Adrenal gland (tissue), 5 donors: ENCODE measurements around the gene RHOG.

Experiments used
- POLR2A ChIP-seq, 2 donors: fragments of 450-650 bp; IDR thresholded peaks; one replicate each; pipeline ENCODE4 v1.6.1; 2017; ENCODE audit warnings: antibody characterized with exemption in 2 of 2, mild to moderate bottlenecking in 2 of 2, moderate library complexity in 1 of 2
- TF ChIP-seq, protein P1 (sequence below), 6 experiments: fragments of 450-650 bp in 4 of 6; fragments of 200-600 bp in 2 of 6; sonication (generic) in 1 of 6; IDR thresholded peaks; 1 replicate in 5 of 6; 2 replicates in 1 of 6; pipeline versions ENCODE4 v1.5.1 to v1.8.0; 2016 to 2021; ENCODE audit warnings: antibody characterized with exemption in 6 of 6, mild to moderate bottlenecking in 2 of 6, moderate library complexity in 1 of 6
- donor health status: DM: no; HTN: no; CAD: no.

DNA sequence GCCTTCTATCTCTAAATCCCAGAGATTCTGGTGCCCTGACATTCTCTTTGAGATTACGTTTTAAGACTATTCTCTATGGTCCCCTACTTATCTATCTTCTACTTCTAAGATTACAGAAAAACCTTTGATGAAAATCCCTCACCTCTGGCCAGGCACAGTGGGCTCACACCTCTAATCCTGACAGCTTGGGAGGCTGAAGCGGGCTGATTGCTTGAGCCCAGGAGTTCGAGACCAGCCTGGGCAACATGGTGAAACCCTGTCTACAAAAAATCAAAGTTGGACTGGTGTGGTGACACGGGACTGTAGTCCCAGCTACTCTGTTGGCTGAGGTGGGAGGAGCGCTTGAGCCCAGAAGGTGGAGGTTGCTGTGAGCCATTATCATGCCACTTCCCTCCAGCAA lies 57.8 kb downstream of the RHOG start:
- TF ChIP-seq, protein P1, sequence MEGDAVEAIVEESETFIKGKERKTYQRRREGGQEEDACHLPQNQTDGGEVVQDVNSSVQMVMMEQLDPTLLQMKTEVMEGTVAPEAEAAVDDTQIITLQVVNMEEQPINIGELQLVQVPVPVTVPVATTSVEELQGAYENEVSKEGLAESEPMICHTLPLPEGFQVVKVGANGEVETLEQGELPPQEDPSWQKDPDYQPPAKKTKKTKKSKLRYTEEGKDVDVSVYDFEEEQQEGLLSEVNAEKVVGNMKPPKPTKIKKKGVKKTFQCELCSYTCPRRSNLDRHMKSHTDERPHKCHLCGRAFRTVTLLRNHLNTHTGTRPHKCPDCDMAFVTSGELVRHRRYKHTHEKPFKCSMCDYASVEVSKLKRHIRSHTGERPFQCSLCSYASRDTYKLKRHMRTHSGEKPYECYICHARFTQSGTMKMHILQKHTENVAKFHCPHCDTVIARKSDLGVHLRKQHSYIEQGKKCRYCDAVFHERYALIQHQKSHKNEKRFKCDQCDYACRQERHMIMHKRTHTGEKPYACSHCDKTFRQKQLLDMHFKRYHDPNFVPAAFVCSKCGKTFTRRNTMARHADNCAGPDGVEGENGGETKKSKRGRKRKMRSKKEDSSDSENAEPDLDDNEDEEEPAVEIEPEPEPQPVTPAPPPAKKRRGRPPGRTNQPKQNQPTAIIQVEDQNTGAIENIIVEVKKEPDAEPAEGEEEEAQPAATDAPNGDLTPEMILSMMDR (IDR thresholded peaks at IDR 0.05): no peak
- TF ChIP-seq POLR2A (IDR thresholded peaks at IDR 0.05): no peak
